ENCODE results near the gene GATA3.
"Not testable (repeated sequence)": the region's sequence is repeated elsewhere in the genome, so short reads cannot be mapped to it uniquely, and the experiment has no call there.

GATA3 gene
- total RNA-seq: 0 to 1.7 (median 0.10) reads per million in 18 experiments

DNA sequence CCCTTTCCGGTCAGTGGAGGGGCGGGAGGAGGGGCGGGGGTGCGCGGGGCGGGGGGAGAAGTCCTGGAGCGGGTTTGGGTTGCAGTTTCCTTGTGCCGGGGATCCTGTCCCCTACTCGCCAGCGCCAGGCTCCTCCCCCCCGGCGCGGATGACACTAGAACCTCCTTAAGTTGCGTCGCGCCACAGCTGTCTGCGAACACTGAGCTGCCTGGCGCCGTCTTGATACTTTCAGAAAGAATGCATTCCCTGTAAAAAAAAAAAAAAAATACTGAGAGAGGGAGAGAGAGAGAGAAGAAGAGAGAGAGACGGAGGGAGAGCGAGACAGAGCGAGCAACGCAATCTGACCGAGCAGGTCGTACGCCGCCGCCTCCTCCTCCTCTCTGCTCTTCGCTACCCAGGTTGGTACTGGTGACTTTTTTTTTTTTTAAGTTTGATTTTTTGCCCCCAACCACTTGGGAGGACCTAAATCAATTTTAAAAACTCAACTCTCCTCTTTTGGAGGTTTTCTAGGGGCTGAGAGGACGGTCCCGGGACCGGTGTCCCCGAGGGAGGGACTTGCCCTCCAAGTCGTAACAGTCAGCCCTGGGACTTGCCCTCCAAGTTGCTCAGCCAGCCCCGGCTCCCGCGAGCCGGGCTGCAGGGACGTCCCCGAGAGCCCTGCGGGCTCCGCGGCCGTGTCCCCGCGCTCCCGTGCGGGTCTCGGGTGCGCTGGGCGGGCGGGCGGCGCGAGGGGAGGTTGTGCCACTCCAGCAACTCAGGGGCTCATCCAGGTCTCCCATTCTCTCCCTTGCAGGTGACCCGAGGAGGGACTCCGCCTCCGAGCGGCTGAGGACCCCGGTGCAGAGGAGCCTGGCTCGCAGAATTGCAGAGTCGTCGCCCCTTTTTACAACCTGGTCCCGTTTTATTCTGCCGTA lies at the start of gene GATA3:
TSS of gene GATA3 (plus strand) at position 195 of the 914 bp plus-strand sequence. CDS start 968 bp downstream, outside the sequence.
- DNase-seq: peak; percentile 30 to 44

DNA sequence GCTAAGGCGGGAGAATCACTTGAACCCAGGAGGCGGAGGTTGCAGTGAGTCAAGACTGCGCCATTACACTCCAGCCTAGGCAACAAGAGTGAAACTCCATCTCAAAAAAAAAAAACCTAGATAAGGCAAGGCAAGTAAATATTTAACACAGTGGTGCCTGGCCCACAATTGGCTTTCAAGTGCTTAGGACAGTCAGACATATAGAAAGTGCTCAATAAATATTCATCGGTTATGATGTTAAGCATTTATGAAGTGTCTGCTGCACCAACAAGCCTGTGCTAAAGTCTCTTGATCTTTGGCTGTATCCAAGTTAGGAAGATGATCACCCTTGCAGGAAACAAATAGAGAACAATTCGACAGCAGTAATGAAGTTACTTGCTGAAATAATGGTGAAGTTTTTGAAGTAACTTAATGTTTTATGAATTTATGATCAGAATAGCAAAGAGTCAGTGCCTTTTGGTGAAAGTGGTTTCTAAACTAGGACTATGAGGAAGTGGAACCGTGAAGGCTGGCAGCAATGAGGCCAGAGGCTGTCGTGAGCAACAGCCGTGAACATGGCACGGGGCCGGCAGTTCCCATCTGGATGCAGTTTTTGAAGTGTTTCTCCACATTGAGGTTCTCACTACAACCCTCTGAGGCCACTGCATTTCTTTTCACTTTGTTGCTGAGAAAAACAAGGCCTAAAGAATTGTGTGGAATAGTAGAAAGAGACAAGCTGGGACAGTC lies 48.1 kb upstream of the GATA3 start:
- DNase-seq: peak; percentile 10 to 30

DNA sequence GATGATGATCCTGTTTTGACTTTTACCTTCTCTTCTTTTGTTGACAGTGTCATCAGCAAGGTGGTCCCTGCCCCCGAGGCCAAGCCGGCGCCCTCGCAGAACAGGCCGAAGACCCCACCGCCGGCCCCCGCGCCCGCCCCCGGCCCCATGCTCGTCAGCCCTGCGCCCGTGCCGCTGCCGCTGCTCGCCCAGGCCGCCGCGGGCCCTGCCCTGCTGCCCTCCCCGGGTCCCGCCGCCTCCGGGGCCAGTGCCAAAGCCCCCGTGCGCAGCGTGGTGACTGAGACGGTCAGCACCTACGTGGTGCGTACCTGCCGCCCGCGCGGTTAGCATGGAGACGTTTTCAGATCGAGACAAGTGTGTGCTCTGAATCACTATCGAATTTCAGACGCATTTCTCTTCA lies 45.5 kb upstream of the GATA3 start:
- DNase-seq: no peak

DNA sequence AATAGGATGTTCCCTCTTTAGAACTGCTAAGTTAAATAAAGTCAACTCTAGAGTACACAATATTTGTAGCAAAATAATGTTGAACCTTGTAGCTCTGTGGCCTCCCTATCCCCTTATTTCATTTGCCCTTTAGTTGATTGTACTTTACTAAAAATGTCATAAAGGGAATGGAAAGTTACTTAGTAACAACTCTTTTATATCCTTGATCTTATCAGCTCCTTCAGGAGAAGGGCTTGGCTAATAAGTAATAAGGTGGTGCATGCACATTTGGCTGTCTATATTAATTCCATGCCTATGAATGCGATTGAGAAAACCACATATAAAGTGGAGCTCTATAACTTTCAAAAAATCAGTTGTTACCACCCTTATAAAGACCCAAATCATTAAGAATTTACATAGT lies 41.5 kb upstream of the GATA3 start:
- no peak for DNase-seq

DNA sequence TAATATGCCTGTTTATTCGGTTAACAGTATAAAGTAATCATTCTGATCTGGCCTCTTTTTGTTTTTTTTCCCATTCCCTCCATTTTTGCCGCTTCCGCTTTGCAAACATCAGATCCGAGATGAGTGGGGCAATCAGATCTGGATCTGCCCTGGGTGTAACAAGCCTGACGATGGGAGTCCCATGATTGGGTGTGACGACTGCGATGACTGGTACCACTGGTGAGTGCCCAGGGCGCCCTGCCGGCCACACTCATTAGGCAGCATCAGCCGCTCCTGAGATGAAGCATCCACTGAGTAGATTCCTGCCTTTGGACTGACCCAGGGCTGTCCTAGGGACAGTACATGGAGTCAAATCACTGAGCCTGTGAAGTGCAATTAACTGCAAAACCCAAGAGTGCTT lies 40.9 kb upstream of the GATA3 start:
- no peak for DNase-seq

DNA sequence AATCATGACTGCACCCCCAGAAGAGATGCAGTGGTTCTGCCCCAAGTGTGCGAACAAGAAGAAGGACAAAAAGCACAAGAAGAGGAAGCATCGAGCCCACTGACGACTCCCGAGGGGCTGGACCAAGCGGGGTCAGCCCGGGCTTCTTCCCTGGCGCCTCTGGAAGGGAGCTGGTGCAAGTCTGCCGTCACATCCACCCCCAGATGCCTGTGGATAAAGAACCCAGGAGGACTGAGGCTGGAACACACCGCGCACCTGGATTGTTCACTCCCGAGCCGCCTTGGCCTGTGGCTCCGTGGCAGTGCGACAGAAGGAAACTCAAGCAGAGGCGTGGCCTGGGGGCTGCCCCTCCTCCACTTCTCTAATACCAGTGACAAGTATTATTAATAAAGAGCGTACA lies 39.8 kb upstream of the GATA3 start:
- no peak for DNase-seq

DNA sequence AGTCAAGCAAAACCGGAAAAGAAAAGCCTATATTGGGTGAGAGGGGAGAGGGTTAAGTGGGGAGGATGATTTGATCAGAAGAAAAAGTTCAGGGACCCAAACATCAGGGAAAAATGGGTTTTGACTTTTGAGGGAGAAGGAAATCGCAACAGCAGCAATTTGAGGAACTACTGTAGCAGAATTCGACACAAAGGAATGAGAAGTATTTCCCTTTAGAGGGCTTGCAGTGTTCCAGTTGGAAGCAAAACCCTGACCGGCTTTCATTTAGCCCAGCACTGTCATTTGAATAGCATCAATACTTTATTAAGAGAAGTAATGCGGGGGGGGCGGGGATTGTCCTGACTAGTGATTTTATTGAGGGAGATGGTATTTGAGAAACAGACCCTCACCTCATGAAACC lies 37.2 kb upstream of the GATA3 start:
- DNase-seq: no peak

DNA sequence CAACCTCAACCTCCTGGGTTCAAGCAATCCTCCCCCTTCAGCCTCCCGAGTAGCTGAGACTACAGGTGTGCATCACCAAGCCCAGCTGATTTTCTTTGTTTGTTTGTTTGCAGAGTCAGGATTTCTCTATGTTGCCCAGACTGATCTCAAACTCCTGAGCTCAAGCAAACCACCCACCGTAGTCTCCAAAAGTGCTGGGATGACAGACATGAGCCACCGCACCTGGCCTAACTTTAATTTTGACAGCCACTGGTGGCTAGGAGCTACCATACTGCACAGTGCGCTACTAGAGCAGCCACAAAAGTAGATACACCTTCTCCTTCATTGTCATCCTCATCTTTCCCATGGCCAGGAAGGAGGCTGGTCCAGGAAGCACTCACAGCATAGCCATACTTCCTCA lies 31.2 kb upstream of the GATA3 start:
- no peak for DNase-seq

DNA sequence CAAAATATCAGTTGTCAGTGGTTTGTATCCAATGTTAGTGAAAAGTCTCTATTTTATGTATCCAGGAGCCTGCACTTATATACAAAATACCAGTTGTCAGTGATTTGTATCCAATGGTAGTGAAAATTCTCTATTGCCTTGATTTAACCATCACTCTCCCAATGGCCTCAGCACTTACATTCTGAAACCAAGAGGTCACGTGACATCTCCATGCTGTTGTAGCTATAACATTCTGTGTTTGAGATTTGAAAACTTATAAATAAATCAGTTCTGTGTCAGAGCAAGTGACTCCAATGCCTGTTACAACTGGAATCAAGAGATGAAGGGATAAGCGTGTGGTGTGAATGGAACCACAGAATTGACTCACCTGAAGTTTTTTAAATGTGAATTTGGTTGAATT lies 30.6 kb upstream of the GATA3 start:
- no peak for DNase-seq

DNA sequence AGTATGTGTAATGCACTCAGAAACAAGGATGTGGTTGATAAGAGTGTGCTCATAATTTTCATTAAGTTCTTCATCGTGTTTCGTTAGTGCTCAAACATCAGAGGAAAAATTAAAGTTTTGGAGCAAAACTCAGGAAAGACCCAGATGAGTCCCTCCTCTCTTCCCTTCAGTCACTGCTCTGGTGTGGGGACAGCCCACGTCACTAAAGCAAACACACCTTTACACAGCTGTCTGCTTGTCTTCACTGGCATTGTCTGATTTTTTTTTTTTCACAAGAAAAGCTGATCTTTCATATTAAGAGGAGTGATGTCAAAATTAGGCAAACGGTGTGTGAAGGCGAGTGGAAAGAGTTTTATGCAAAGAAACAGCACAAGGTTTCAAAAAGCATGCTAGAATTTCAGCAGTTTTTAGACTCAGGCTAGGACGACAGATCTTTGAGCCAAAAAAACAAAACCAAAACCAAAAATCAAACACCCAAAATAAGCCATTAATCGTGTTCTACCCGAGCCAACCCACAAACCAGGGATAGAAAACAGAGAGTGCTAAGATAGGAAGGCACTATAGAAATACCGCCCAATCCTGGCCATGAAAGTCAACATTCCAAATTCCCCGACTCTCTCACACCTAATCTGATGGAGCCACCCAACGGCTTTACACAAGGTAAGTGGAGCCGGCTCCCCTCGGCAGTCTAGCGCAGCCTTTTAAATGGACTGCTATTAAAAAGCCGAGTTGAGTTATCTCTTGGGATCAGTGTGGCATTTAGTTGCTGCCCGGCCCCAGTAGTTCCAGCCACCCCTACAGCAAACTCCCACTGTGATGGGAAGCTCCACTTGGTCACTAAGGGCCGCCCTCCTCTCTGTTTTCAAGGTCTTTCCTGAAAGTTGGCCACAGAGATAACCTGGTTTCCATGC lies 27.9 kb upstream of the GATA3 start:
- no peak for DNase-seq

DNA sequence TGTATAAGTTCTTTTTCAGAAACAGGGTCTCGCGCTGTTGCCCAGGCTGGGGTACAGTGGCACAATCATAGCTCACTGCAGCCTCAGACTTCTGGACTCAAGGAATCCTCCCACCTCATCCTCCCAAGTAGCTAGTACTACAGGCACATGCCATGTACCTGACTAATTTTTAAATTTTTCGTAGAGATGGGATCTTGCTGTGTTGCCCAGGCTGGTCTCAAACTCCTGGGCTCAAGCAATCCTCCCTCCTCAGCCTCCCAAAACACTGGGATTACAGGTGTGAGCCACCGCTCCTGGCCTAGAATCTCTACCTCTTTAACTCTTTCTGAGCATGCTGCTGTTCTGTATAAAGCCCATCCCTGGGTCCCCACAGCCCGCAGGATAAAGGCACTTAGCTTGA lies 23.3 kb upstream of the GATA3 start:
- DNase-seq: not testable (repeated sequence)

DNA sequence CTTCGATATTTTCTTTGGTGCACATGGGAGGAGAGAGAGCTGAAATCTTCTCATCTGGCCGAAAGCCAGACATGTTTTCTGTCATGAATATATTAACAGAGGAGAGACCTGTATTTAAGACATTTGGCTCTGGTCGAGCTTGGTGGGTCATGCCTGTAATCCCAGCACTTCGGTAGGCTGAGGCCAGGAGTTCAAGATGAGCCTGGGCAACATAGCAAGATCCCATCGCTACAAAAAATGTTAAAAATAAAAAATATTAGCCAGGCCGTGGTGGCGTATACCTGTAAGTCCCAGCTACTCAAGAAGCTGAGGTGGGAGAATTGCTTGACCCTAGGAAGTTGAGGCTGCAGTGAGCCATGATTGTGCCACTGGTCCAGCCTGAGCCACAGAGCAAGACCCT lies 21.9 kb upstream of the GATA3 start:
- DNase-seq: no peak

DNA sequence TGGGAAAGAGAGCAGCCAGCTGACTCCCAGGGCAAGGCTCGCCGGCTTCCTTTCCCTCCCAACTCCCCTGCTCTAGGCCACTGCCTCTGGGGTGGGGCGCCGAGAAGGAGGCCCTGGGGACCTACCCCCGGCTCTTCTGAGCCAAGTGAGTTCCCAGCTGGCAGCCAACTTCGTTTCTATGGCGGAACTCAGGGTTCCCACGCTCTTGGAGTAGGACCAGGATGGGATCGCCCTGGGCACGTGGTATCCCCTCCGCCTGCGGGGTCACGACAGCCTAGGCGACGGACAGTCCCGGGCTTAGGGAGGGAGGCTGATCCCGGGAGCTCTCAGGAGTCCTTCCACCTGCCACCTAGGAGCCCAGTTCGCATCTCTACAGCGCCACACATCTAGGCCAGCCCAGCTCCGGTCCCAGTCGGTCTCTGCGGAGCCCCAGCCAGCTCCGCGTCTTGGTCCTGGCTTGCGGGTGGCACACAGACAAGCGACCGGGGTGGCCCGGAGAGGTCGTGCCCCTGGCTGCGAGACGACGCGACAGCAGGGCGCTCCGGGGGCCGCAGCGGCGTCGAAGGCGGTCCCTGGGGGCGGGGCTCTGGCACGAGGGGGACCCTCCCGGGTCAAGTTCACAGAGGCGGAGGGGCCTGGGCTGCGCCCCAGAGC lies 20.5 kb upstream of the GATA3 start:
- no peak for DNase-seq

DNA sequence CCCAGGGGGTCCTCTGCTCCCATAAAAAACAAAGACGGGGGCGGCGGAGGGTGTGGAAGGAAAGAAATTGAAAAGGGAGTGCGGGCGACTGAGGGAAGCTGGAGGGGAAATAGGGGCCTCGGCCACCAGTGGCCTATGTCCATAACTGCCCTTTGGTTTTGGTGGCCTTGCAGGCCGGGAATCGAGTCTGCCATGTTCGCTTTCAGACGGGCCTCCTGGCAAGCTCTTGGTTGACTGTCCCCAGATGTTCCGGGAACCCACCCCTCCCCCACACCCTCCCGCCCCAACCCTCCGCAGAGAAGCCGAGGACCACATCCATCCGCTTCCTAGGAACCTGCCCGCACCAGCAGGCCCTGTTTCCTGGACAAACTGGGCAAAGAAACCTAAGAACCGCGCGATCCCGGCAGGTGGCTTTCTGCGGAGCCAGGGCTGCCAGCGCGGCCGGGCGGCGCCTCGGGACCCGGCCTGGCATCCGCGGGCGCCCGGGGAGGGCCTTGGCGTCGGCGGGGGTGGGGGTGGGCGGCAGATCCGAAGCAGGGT lies 20.0 kb upstream of the GATA3 start:
- DNase-seq: no peak

DNA sequence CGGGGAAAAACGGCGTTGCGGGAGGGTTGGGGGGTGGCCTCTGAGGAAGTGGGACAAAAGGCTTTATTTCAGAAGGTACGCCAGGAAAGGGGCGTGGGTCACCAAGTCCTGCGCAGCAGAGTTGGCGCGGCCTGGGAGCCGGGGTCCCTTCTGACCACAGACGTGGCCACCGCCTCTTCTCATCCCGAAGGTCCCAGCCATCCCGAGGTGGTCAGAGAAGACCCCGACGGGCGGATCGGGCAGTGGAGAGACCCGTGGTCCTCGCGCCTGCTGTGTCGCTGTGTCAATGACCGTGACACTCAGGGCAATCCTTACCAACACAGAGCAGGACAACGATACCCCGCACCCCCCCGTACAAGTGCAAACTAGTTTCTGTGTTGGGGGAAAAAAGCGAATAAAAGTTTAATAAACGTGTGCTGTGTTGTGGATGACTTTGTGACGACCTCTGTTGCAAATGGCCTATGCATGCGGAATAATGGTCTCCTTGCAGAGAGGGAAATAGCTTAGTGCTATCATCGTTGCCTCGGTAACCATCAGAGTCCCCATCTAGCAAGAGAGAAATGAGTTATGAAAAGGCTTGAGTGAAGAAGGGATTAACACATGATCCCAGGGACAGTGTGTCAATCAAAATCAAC lies 19.4 kb upstream of the GATA3 start:
- DNase-seq: no peak

DNA sequence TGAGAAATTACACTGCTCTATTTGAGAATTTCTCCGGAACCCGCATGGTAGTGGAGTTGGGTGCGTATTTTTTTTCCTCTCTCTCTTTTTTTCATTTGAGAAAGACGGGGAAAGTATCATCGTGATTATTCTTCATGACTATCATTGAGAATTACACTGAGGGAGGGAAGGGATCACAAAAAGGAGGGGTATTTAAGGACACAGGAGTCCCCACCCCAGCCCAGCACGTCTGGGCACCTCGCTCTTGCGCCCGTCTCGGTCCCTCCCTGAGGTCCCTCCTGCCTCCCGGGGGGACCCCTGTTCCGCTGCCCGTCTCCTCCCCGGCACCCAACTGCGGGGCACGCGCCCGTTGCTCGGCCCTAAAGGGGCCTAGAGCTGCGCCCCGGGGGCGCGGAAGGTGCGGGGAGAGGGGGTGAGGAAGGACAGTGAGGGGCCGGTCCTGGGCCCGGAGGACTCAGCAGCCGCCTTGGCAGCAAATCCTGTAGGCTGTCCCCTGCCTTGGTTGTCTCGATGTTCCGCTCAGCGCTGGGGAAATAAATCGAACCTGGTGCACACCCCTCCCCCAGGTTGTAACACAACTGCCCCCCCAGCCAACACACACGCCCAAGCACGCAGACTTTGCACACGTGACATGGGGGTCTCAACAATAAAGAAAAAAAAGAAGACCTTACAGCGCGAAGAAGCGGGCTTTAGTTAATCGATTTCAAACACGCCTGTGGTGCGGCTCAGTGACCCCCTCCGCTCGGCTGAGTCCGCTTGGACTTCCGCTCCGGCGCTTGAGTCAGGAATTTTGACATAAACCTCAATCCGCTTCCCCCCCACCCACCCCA lies 18.6 kb upstream of the GATA3 start:
- no peak for DNase-seq

DNA sequence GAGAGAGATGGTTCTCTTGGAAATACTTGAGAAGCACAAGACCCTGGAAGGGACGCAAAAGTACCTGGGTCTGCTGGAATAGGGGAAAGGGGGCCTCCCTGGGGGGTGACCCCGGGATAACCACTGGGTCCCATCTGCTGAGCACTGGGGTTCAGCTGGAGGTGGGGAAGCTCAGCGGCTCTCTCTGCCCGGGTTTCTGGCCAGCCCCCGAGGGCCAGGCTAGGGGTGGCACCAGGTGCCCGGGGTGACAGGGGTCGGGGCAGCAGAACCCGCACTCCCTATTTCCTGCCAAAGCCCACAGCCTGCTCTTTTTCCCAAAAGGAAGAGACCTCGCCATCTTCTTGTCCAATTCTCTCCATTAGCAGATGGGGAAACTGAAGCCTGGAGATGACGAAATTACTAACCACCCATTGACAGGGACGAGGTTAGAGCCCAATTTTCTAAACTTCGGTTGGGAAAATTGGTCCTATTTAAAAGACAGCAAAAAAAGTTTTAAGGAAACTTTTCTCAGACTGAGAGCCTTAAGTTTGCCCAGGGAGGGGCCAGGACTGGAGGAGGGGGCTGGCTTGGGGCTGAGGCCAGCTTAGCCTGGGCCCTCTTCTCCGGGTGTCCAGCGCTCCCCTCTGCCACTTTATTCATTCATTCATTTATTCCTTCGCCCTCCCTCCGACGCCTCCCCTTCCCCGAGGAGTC lies 17.8 kb upstream of the GATA3 start:
- DNase-seq: no peak

DNA sequence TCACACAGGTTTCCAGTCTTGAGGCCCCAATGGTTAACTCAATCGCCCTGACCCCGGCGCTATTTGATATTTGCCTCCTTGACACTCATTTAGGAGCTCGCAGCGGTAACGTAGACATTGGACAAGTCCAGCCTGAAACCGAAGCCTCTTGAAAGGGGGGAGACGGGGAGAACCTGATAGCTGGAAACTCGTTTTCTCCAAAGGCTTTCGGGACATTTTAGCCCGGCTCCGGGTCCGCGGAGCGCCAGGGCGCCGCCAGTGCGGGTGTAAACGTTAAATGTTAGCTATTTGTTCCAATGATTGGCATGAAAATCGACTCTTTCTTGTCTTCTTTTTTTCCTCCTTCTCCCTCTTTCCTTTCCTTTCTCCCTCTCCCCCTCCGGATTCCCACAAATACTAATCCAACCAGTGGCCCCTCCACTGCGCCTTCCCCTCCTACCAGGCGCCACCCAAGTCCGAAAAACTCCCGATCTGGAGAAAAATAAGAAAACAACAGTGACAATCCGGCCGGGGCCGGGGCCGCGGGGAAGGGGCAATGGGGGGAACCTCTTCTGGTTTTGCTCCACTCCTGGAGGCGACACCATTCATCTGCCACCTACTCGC lies 17.2 kb upstream of the GATA3 start:
- DNase-seq: no peak

Measured in inflammatory macrophage (primary cell).